ENCODE data around the gene RPS6KB2. TPM values are rescaled to one million over a fixed set of nuclear protein-coding genes. Genes with fewer than 3 reads are reported as not detected.

RPS6KB2 gene
- total RNA-seq, 5 donors from 2014 or later (not counting 1 experiment from before 2014, with no cell fraction given), result 60.3 to 88.0 (median 81.9) TPM

GRCh38 chr11:67416416-67417335 lies 11.6 kb upstream of the RPS6KB2 start:
- Mint-ChIP-seq H3K36me3 (no peaks in the 10 kb centered on the region), H3K9me3 (no peaks in the 10 kb centered on the region), H3K4me3 (peak overlapping the region; percentile 77 to 86 (median 81)), H3K27me3 (no peaks in the 10 kb centered on the region), H3K27ac (peak overlapping the region; percentile 98 to 99), H3K4me1 (peaks cover 67 to 76% (median 73%) of the 10 kb centered on the region in 3 donors)
- peak overlapping the region; percentile 72 for H3K27ac ChIP-seq (ENCODE audit: low read length)
- no peaks in the 10 kb centered on the region for H3K36me3 ChIP-seq (ENCODE audit: control insufficient read depth in 2 of 2, extremely low read depth in 1 of 2, insufficient read depth in 1 of 2, low read length in 1 of 2)
- H3K4me1 ChIP-seq (ENCODE audit: control insufficient read depth in 1 of 2, extremely low read depth in 1 of 2, insufficient read depth in 2 of 2, low read length in 2 of 2), result peaks cover 58 to 91% of the 10 kb centered on the region in 2 experiments
- peak overlapping the region; percentile 19 to 39 for H3K4me3 ChIP-seq (ENCODE audit: control insufficient read depth in 1 of 2, extremely low read depth in 1 of 2, low read length in 1 of 2)
- no peaks in the 10 kb centered on the region for H3K27me3 ChIP-seq (replicated peaks in 1 of 2; ENCODE audit: control insufficient read depth in 2 of 2, extremely low read depth in 1 of 2, insufficient read depth in 2 of 2, low read length in 1 of 2)
- ChIA-PET CTCF (interaction anchor here (0.8 to 1.2 kb wide), 2 partner anchors 8 to 17 kb away, joined by 3 to 4 read pairs; no protein-coding TSS in a partner anchor), POLR2A (no interaction called here)
- H3K9me3 ChIP-seq, result no peaks in the 10 kb centered on the region
- DNase-seq (peak; percentile 75 to 95 (median 90)), ATAC-seq (replicated peaks in 1 of 4) (peak; percentile 64 to 69 (median 66))
- 81% methylated on average over 5 of the region's 21 CpGs for WGBS (ENCODE audit: insufficient coverage)

GRCh38 chr11:67417425-67417824 lies 10.9 kb upstream of the RPS6KB2 start:
- Mint-ChIP-seq H3K27ac (peak overlapping the region; percentile 93 to 99), H3K9me3 (no peaks in the 10 kb centered on the region), H3K27me3 (no peaks in the 10 kb centered on the region), H3K36me3 (no peaks in the 10 kb centered on the region), H3K4me3 (peak overlapping the region in 2 of 3 donors; percentile 77 to 86), H3K4me1 (peaks cover 59 to 68% (median 66%) of the 10 kb centered on the region in 3 donors)
- Histone ChIP-seq H3K27ac (ENCODE audit: low read length) (peak overlapping the region; percentile 72), H3K4me1 (ENCODE audit: control insufficient read depth in 1 of 2, extremely low read depth in 1 of 2, insufficient read depth in 2 of 2, low read length in 2 of 2) (peaks cover 51 to 84% of the 10 kb centered on the region in 2 experiments), H3K36me3 (ENCODE audit: control insufficient read depth in 2 of 2, extremely low read depth in 1 of 2, insufficient read depth in 1 of 2, low read length in 1 of 2) (no peaks in the 10 kb centered on the region), H3K4me3 (ENCODE audit: control insufficient read depth in 1 of 2, extremely low read depth in 1 of 2, low read length in 1 of 2) (peak overlapping the region; percentile 19 to 39), H3K9me3 (no peaks in the 10 kb centered on the region), H3K27me3 (replicated peaks in 1 of 2; ENCODE audit: control insufficient read depth in 2 of 2, extremely low read depth in 1 of 2, insufficient read depth in 2 of 2, low read length in 1 of 2) (no peaks in the 10 kb centered on the region)
- 82% methylated on average over 12 of the region's 12 CpGs for WGBS (ENCODE audit: insufficient coverage)
- ChIA-PET POLR2A (no interaction called here), CTCF (interaction anchor here in 1 of 2 donors (0.8 kb wide), 1 partner anchor 16 kb away, joined by 3 read pairs; no protein-coding TSS in a partner anchor)
- ATAC-seq (replicated peaks in 1 of 4), result no peak
- DNase-seq, result peak in 1 of 35 experiments; percentile 14

GRCh38 chr11:67418476-67419281 lies 9.6 kb upstream of the RPS6KB2 start:
- H3K4me3 ChIP-seq (ENCODE audit: control insufficient read depth in 1 of 2, extremely low read depth in 1 of 2, low read length in 1 of 2), result peak overlapping the region; percentile 53 to 62
- POLR2A ChIA-PET, result no interaction called here
- H3K27ac ChIP-seq (ENCODE audit: low read length), result peak overlapping the region; percentile 72

GRCh38 chr11:67419325-67420049 lies 8.8 kb upstream of the RPS6KB2 start:
- Histone ChIP-seq H3K36me3 (ENCODE audit: control insufficient read depth in 2 of 2, extremely low read depth in 1 of 2, insufficient read depth in 1 of 2, low read length in 1 of 2) (no peaks in the 10 kb centered on the region), H3K27ac (ENCODE audit: low read length) (peak overlapping the region; percentile 72), H3K4me3 (ENCODE audit: control insufficient read depth in 1 of 2, extremely low read depth in 1 of 2, low read length in 1 of 2) (peak overlapping the region; percentile 53 to 62), H3K9me3 (no peaks in the 10 kb centered on the region), H3K4me1 (ENCODE audit: control insufficient read depth in 1 of 2, extremely low read depth in 1 of 2, insufficient read depth in 2 of 2, low read length in 2 of 2) (peaks cover 41 to 69% of the 10 kb centered on the region in 2 experiments), H3K27me3 (replicated peaks in 1 of 2; ENCODE audit: control insufficient read depth in 2 of 2, extremely low read depth in 1 of 2, insufficient read depth in 2 of 2, low read length in 1 of 2) (no peaks in the 10 kb centered on the region)
- DNase-seq (peak in 2 of 35 experiments; percentile 22 to 38), ATAC-seq (replicated peaks in 1 of 4) (no peak)
- Mint-ChIP-seq H3K4me3 (peak overlapping the region; percentile 75 to 86 (median 83)), H3K36me3 (no peaks in the 10 kb centered on the region), H3K27ac (peak overlapping the region; percentile 91 to 93), H3K9me3 (no peaks in the 10 kb centered on the region), H3K4me1 (peaks cover 51 to 61% (median 58%) of the 10 kb centered on the region in 3 donors), H3K27me3 (no peaks in the 10 kb centered on the region)
- 81% methylated on average over 16 of the region's 21 CpGs for WGBS (ENCODE audit: insufficient coverage)
- CTCF ChIA-PET, result interaction anchor here in 1 of 2 donors (0.7 to 0.8 kb wide), 2 partner anchors 17 to 18 kb away, joined by 3 read pairs; partner anchors contain the start of gene PTPRCAP
- POLR2A ChIA-PET, result interaction anchor here in 1 of 2 donors (0.5 to 0.6 kb wide), 2 partner anchors 9 to 126 kb away, joined by 3 to 5 read pairs; no protein-coding TSS in a partner anchor

More at GRCh38 chr11:67418476-67419281, 9.6 kb upstream of the RPS6KB2 start:
- Mint-ChIP-seq H3K36me3 (no peaks in the 10 kb centered on the region), H3K27ac (peak overlapping the region; percentile 91 to 93), H3K27me3 (no peaks in the 10 kb centered on the region), H3K9me3 (no peaks in the 10 kb centered on the region), H3K4me3 (peak overlapping the region; percentile 75 to 86 (median 83)), H3K4me1 (peaks cover 51 to 64% (median 61%) of the 10 kb centered on the region in 3 donors)
- Histone ChIP-seq H3K27me3 (replicated peaks in 1 of 2; ENCODE audit: control insufficient read depth in 2 of 2, extremely low read depth in 1 of 2, insufficient read depth in 2 of 2, low read length in 1 of 2) (no peaks in the 10 kb centered on the region), H3K36me3 (ENCODE audit: control insufficient read depth in 2 of 2, extremely low read depth in 1 of 2, insufficient read depth in 1 of 2, low read length in 1 of 2) (no peaks in the 10 kb centered on the region), H3K4me1 (ENCODE audit: control insufficient read depth in 1 of 2, extremely low read depth in 1 of 2, insufficient read depth in 2 of 2, low read length in 2 of 2) (peaks cover 41 to 74% of the 10 kb centered on the region in 2 experiments), H3K9me3 (no peaks in the 10 kb centered on the region)
- ATAC-seq (replicated peaks in 1 of 4), result peak; percentile 5 to 13 (median 10)
- CTCF ChIA-PET, result interaction anchor here in 1 of 2 donors (0.6 to 0.8 kb wide), 2 partner anchors 19 to 74 kb away, joined by 3 read pairs; partner anchors contain the start of gene PTPRCAP
- WGBS (ENCODE audit: insufficient coverage), result 43% methylated on average over 23 of the region's 26 CpGs
- DNase-seq, result peak in 25 of 35 experiments; percentile 35 to 71 (median 55)

- Mint-ChIP-seq H3K27me3 (no peaks in the 10 kb centered on the region), H3K4me1 (peaks cover 45 to 61% (median 58%) of the 10 kb centered on the region in 3 donors), H3K36me3 (no peaks in the 10 kb centered on the region), H3K27ac (peak overlapping the region; percentile 91 to 93), H3K9me3 (no peaks in the 10 kb centered on the region), H3K4me3 (peak overlapping the region; percentile 75 to 86 (median 83))
- Histone ChIP-seq H3K4me1 (ENCODE audit: control insufficient read depth in 1 of 2, extremely low read depth in 1 of 2, insufficient read depth in 2 of 2, low read length in 2 of 2) (peaks cover 37 to 67% of the 10 kb centered on the region in 2 experiments), H3K27ac (ENCODE audit: low read length) (peak overlapping the region; percentile 72), H3K36me3 (ENCODE audit: control insufficient read depth in 2 of 2, extremely low read depth in 1 of 2, insufficient read depth in 1 of 2, low read length in 1 of 2) (no peaks in the 10 kb centered on the region), H3K9me3 (no peaks in the 10 kb centered on the region), H3K27me3 (replicated peaks in 1 of 2; ENCODE audit: control insufficient read depth in 2 of 2, extremely low read depth in 1 of 2, insufficient read depth in 2 of 2, low read length in 1 of 2) (no peaks in the 10 kb centered on the region), H3K4me3 (ENCODE audit: control insufficient read depth in 1 of 2, extremely low read depth in 1 of 2, low read length in 1 of 2) (peak overlapping the region; percentile 53 to 62)
- no peak for ATAC-seq (replicated peaks in 1 of 4)
- ChIA-PET CTCF (interaction anchor here in 1 of 2 donors (0.7 to 1.2 kb wide), 2 partner anchors 17 to 18 kb away, joined by 3 to 5 read pairs; partner anchors contain the start of gene PTPRCAP), POLR2A (interaction anchor here (0.6 kb wide), 2 partner anchors 42 to 127 kb away, joined by 5 read pairs; no protein-coding TSS in a partner anchor)
- 33% methylated on average over 14 of the region's 15 CpGs for WGBS (ENCODE audit: insufficient coverage)
- no peak for DNase-seq
Observed at GRCh38 chr11:67420147-67420645, 8.1 kb upstream of the RPS6KB2 start.
